KMS-11 (cell line): ENCODE data around the gene SCCPDH.
"Not testable (repeated sequence)": the region's sequence is repeated elsewhere in the genome, so short reads cannot be mapped to it uniquely, and the experiment has no call there.

ENCODE experiments used
- H2AFZ ChIP-seq: fragments of 200-600 bp; sonication (generic); 2 replicates; pipeline ENCODE4 v1.6.1; 2016; ENCODE audit warnings: antibody characterized with exemption, mixed run types, low read depth
- H3K27ac ChIP-seq: fragments of 200-600 bp; sonication (generic); 2 replicates; pipeline ENCODE4 v1.6.1; 2016; ENCODE audit warnings: mild to moderate bottlenecking, mixed run types
- H3K27me3 ChIP-seq: fragments of 200-600 bp; sonication (generic); 2 replicates; pipeline ENCODE4 v1.6.1; 2017; ENCODE audit warnings: mild to moderate bottlenecking, low read depth, mixed run types, moderate library complexity; ENCODE audit not compliant: insufficient read depth
- H3K36me3 ChIP-seq: fragments of 200-600 bp; sonication (generic); 2 replicates; pipeline ENCODE4 v1.6.1; 2017; ENCODE audit warnings: mild to moderate bottlenecking, mixed run types; ENCODE audit not compliant: insufficient read depth
- H3K4me1 ChIP-seq: fragments of 200-600 bp; sonication (generic); 2 replicates; pipeline ENCODE4 v1.6.1; 2016; ENCODE audit warnings: mild to moderate bottlenecking, low read depth, mixed run types; ENCODE audit not compliant: poor library complexity, severe bottlenecking
- H3K4me2 ChIP-seq: fragments of 200-600 bp; sonication (generic); 2 replicates; pipeline ENCODE4 v1.7.0; 2016; ENCODE audit warnings: mild to moderate bottlenecking, mixed run types
- H3K4me3 ChIP-seq: fragments of 200-600 bp; sonication (generic); IDR thresholded peaks from 2 replicates; pipeline ENCODE4 v1.6.1; 2017; ENCODE audit warnings: low read depth, low read length, mixed read lengths; ENCODE audit not compliant: insufficient read depth
- H3K79me2 ChIP-seq: fragments of 200-600 bp; sonication (generic); 2 replicates; pipeline ENCODE4 v1.6.1; 2016; ENCODE audit warnings: low read depth, mixed run types; ENCODE audit not compliant: insufficient read depth
- H3K9ac ChIP-seq: fragments of 200-600 bp; sonication (generic); 2 replicates; pipeline ENCODE4 v1.6.1; 2016; ENCODE audit warnings: mild to moderate bottlenecking, mixed run types
- H4K20me1 ChIP-seq: fragments of 200-600 bp; sonication (generic); 2 replicates; pipeline ENCODE4 v1.6.1; 2016; ENCODE audit warnings: mild to moderate bottlenecking, mixed run types; ENCODE audit not compliant: insufficient read depth
- CTCF ChIP-seq: fragments of 200-600 bp; sonication (generic); conservative IDR thresholded peaks from 2 replicates; pipeline ENCODE4 v1.6.1; 2017; ENCODE audit warnings: low read depth, mild to moderate bottlenecking, antibody characterized with exemption, low read length, moderate library complexity, mixed read lengths

Gene SCCPDH

GRCh38 chr1:246809473-246809872, 85.3 kb downstream of the SCCPDH start:
- no peaks in the 10 kb centered on the region for H3K27me3 ChIP-seq
- no peak for TF ChIP-seq CTCF
- no peak overlapping the region for H3K27ac ChIP-seq
- no peaks in the 10 kb centered on the region for H3K79me2 ChIP-seq
- no peak overlapping the region for H2AFZ ChIP-seq
- H3K36me3 ChIP-seq, result no peaks in the 10 kb centered on the region
- H4K20me1 ChIP-seq, result no peaks in the 10 kb centered on the region
- no peak overlapping the region for H3K4me2 ChIP-seq
- no peak overlapping the region for H3K9ac ChIP-seq
- no peak overlapping the region for H3K4me3 ChIP-seq
- H3K4me1 ChIP-seq, result no peaks in the 10 kb centered on the region

GRCh38 chr1:246811985-246812384, 87.8 kb downstream of the SCCPDH start:
- Histone ChIP-seq H3K4me1 (no peaks in the 10 kb centered on the region), H3K79me2 (no peaks in the 10 kb centered on the region), H4K20me1 (no peaks in the 10 kb centered on the region), H2AFZ (no peak overlapping the region), H3K4me2 (no peak overlapping the region), H3K27ac (no peak overlapping the region), H3K36me3 (no peaks in the 10 kb centered on the region), H3K4me3 (no peak overlapping the region), H3K27me3 (no peaks in the 10 kb centered on the region), H3K9ac (no peak overlapping the region)
- no peak for TF ChIP-seq CTCF

GRCh38 chr1:246813325-246813724, 89.1 kb downstream of the SCCPDH start:
- not testable (repeated sequence) for H3K4me2 ChIP-seq, H3K27ac ChIP-seq, H3K27me3 ChIP-seq, H3K4me1 ChIP-seq, H4K20me1 ChIP-seq, H3K9ac ChIP-seq, H3K4me3 ChIP-seq, H3K36me3 ChIP-seq, H2AFZ ChIP-seq, H3K79me2 ChIP-seq

- Histone ChIP-seq H2AFZ (no peak overlapping the region), H4K20me1 (no peaks in the 10 kb centered on the region)
Observed at GRCh38 chr1:246814890-246815289, 90.7 kb downstream of the SCCPDH start.

More at GRCh38 chr1:246814890-246815289, 90.7 kb downstream of the SCCPDH start:
- no peak overlapping the region for H3K9ac ChIP-seq
- no peak overlapping the region for H3K4me3 ChIP-seq
- TF ChIP-seq CTCF, result no peak
- no peak overlapping the region for H3K27ac ChIP-seq
- H3K79me2 ChIP-seq, result no peaks in the 10 kb centered on the region
- H3K4me2 ChIP-seq, result no peak overlapping the region
- H3K36me3 ChIP-seq, result no peaks in the 10 kb centered on the region; the same call in 1 of the 2 replicates
- H3K27me3 ChIP-seq, result no peaks in the 10 kb centered on the region
- H3K4me1 ChIP-seq, result no peaks in the 10 kb centered on the region
